K562 (cell line): ENCODE measurements around the gene SND1.

ENCODE experiments used
- CHD1 ChIP-seq: fragments of 200-600 bp; sonication (generic); IDR thresholded peaks from one replicate; pipeline ENCODE4 v1.6.1; 2012; ENCODE audit warnings: mild to moderate bottlenecking, moderate library complexity, low read length, inconsistent platforms
- PHF21A ChIP-seq: fragments of 450-650 bp; IDR thresholded peaks from 2 replicates; pipeline ENCODE4 v1.6.1; 2017; ENCODE audit warnings: low read depth, borderline replicate concordance
- YY1 ChIP-seq, 3 experiments: IDR thresholded peaks; 2 replicates each; pipeline ENCODE4 v1.6.1; 2011; ENCODE audit warnings: low read length in 2 of 3, mild to moderate bottlenecking in 2 of 3, moderate library complexity in 2 of 3, borderline replicate concordance in 1 of 3, control low read depth in 1 of 3, low read depth in 1 of 3; ENCODE audit not compliant: insufficient read depth in 3 of 3, insufficient replicate concordance in 2 of 3, control insufficient read depth in 1 of 3, insufficient read length in 1 of 3; ENCODE audit errors: extremely low read depth in 1 of 3
- ZC3H4 ChIP-seq: sonication (generic); formaldehyde crosslinking; IDR thresholded peaks from 2 replicates; pipeline ENCODE4 v1.9.0; 2021; ENCODE audit warnings: missing genetic modification reagents, borderline replicate concordance
- TF ChIP-seq, protein P1 (sequence below): fragments of 200-800 bp; sonication (Bioruptor generic); IDR thresholded peaks from 2 replicates; pipeline ENCODE4 v1.6.1; 2017; ENCODE audit warnings: missing genetic modification characterization, missing compliant biosample characterization
- TF ChIP-seq, protein P2 (sequence below): fragments of 250-450 bp; sonication (Bioruptor Pico); IDR thresholded peaks from 2 replicates; pipeline ENCODE4 v1.5.0; 2021; ENCODE audit warnings: mild to moderate bottlenecking, moderate library complexity
- TF ChIP-seq, protein P3 (sequence below), 3 experiments: IDR thresholded peaks in 2 of 3; conservative IDR thresholded peaks in 1 of 3; 2 replicates each; pipeline ENCODE4 v1.5.1; 2011 to 2012; ENCODE audit warnings: low read length in 3 of 3, mild to moderate bottlenecking in 3 of 3, control low read depth in 2 of 3, improper control_type of control experiment in 1 of 3, inconsistent platforms in 1 of 3, low read depth in 1 of 3, mixed read lengths in 1 of 3, moderate library complexity in 1 of 3; ENCODE audit not compliant: insufficient read depth in 2 of 3
- TF ChIP-seq, protein P4 (sequence below): sonication (generic); formaldehyde crosslinking; IDR thresholded peaks from 2 replicates; pipeline ENCODE4 v1.8.1; 2022; ENCODE audit warnings: missing genetic modification reagents

DNA sequence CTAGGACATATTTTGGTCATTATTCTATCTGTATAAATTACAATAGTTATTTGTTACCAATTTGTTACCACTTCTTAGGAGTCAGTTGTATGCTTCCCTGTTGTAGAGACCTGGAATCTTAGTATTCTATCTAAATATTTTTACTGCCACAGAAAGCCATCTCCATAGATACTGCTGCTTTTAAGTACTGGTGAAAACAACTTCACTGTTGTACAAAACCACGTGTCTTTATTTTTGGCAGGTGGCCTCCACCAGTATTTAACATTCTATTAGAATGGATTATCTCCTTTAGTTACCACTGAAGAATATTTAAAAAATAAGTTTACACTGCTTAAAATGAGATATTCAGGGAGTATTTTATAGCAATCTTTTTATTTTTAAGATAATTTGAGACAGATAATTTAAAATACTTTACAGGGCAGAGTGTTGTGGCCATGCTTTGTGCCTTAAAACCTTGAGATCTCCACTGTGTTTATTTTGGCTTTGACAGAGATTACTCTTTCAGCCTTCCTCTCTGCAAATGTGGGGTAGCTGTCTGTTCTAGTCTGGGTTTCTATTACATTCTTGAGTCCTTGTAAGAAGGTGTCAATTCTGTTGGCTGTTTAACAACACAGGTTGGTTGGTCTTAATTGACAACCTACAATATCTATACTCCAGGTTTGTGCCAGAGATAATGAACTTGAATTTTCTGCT lies 193.7 kb downstream of the SND1 start:
- TF ChIP-seq CHD1 = no peak
- TF ChIP-seq, protein P1, sequence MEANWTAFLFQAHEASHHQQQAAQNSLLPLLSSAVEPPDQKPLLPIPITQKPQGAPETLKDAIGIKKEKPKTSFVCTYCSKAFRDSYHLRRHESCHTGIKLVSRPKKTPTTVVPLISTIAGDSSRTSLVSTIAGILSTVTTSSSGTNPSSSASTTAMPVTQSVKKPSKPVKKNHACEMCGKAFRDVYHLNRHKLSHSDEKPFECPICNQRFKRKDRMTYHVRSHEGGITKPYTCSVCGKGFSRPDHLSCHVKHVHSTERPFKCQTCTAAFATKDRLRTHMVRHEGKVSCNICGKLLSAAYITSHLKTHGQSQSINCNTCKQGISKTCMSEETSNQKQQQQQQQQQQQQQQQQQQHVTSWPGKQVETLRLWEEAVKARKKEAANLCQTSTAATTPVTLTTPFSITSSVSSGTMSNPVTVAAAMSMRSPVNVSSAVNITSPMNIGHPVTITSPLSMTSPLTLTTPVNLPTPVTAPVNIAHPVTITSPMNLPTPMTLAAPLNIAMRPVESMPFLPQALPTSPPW (CRISPR knock-in tag) = no peak
- no peak for TF ChIP-seq PHF21A
- TF ChIP-seq, protein P2, sequence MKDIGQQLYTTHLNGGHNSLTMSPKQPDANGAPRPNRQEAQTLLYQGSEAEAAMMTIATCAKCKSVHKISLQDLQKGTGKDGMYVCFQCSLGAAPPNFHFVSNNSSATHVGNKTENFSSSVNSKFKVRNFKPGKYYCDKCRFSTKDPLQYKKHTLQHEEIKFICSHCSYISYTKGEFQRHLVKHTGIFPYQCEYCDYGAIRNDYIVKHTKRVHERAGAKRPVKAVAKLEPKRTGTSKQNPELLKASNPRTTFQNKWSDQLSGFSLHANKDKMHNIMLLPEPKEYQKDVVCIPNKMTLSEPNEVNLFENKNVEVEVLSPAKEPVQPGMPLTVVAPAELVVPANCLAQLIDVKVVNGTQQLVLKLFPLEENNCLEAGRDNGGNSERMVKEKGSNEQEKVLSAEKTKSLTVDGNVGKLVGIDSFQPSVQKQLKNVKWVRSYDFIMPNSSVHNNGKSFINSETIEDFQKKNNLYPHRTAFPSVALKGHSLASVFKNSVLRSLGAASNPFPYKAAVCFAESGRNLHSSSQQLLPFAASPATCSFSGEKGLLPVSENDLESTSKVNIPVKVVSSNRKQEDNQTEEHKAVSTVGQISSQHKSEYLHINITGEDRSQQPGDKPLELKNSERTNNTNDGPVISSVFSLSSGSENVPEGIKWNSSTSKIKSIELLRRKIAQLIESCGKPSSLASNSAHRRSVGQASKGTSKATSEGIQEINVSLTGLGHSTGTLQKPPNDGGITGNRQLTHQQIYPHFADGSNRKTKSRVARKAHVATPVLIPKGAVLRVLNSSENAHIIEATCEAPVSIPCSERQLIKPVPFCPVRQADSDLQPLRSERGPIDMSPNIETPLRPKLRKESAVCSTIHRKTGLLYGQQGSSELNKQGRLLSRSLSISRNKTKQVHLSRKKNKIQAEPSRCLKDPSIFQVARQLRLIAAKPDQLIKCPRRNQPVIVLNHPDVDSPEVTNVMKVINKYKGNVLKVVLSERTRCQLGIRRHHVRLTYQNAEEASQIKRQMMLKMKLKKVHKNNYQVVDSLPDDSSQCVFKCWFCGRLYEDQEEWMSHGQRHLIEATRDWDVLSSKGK (CRISPR knock-in tag) = no peak
- TF ChIP-seq, protein P3, sequence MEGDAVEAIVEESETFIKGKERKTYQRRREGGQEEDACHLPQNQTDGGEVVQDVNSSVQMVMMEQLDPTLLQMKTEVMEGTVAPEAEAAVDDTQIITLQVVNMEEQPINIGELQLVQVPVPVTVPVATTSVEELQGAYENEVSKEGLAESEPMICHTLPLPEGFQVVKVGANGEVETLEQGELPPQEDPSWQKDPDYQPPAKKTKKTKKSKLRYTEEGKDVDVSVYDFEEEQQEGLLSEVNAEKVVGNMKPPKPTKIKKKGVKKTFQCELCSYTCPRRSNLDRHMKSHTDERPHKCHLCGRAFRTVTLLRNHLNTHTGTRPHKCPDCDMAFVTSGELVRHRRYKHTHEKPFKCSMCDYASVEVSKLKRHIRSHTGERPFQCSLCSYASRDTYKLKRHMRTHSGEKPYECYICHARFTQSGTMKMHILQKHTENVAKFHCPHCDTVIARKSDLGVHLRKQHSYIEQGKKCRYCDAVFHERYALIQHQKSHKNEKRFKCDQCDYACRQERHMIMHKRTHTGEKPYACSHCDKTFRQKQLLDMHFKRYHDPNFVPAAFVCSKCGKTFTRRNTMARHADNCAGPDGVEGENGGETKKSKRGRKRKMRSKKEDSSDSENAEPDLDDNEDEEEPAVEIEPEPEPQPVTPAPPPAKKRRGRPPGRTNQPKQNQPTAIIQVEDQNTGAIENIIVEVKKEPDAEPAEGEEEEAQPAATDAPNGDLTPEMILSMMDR (IDR thresholded peaks at IDR 0.05 in 2 of 3, conservative IDR thresholded peaks at IDR 0.05 in 1 of 3; ENCODE audit: insufficient read depth in 2 of 3, low read depth in 1 of 3, low read length in 3 of 3) = no peak
- TF ChIP-seq, protein P4, sequence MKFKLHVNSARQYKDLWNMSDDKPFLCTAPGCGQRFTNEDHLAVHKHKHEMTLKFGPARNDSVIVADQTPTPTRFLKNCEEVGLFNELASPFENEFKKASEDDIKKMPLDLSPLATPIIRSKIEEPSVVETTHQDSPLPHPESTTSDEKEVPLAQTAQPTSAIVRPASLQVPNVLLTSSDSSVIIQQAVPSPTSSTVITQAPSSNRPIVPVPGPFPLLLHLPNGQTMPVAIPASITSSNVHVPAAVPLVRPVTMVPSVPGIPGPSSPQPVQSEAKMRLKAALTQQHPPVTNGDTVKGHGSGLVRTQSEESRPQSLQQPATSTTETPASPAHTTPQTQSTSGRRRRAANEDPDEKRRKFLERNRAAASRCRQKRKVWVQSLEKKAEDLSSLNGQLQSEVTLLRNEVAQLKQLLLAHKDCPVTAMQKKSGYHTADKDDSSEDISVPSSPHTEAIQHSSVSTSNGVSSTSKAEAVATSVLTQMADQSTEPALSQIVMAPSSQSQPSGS (CRISPR knock-in tag) = no peak
- TF ChIP-seq YY1 (IDR thresholded peaks at IDR 0.05; ENCODE audit: borderline replicate concordance in 1 of 3, control insufficient read depth in 1 of 3, extremely low read depth in 1 of 3, insufficient read depth in 3 of 3, insufficient read length in 1 of 3, insufficient replicate concordance in 2 of 3, low read depth in 1 of 3, low read length in 2 of 3) = no peak
- TF ChIP-seq ZC3H4 (CRISPR knock-in tag) = no peak
